Measurements from ENCODE around the gene NADK2.
A peak's percentile ranks its signal among the peaks of the same experiment; 100 is the strongest.
"Not testable (repeated sequence)": the region's sequence is repeated elsewhere in the genome, so short reads cannot be mapped to it uniquely, and the experiment has no call there.

The NADK2 gene, protein sequence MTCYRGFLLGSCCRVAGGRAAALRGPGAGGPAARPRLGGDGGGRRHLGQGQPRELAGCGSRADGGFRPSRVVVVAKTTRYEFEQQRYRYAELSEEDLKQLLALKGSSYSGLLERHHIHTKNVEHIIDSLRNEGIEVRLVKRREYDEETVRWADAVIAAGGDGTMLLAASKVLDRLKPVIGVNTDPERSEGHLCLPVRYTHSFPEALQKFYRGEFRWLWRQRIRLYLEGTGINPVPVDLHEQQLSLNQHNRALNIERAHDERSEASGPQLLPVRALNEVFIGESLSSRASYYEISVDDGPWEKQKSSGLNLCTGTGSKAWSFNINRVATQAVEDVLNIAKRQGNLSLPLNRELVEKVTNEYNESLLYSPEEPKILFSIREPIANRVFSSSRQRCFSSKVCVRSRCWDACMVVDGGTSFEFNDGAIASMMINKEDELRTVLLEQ
- 16.7 to 22.4 (median 20.7) reads per million in 4 donors for total RNA-seq

DNA sequence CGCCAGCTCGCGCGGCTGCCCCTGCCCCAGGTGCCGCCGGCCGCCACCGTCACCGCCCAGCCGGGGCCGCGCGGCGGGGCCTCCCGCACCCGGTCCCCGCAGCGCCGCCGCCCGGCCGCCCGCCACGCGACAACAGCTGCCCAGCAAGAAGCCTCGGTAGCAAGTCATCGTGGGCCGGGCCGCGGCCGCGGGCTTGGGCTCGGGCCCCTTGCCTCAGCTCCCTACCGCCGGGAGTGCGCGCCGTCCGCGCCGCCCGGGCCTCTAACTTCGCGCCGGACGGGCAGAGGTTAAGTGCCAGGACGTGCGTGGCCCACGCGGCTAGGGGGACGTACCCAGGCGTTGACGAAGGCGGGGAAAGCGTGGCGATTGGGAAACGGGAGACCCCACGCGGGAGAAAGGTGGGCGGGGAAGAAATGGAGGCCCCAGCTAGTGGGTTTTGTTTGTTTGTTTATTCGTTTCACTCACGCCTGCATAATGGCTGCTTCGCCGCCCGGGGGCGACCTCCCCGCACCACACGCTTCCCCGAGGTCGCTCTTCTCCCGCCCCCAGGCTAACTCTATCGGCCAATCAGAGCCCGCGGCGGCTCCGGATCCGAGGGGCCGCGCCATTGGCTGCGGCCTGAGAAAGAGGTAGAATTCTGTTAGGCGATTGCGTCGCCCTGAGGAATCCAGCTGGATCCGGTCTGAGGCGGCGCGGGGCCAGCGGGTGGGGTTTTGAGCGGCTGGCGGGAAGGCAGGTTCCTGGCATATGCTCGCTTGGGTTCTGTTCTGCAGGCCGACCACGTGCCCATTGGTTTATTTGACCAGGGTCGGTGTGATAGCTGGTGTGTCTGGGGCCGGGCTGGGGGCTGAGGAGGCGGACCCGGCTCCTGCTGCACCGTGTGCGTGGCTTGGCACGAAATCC lies at the start of gene NADK2:
Gene NADK2 (minus strand): TSS at position 295 of the 903 bp plus-strand sequence. CDS start 127 bp downstream, at position 168.
- DNase-seq, result peak; percentile 88 to 96 (median 91)

DNA sequence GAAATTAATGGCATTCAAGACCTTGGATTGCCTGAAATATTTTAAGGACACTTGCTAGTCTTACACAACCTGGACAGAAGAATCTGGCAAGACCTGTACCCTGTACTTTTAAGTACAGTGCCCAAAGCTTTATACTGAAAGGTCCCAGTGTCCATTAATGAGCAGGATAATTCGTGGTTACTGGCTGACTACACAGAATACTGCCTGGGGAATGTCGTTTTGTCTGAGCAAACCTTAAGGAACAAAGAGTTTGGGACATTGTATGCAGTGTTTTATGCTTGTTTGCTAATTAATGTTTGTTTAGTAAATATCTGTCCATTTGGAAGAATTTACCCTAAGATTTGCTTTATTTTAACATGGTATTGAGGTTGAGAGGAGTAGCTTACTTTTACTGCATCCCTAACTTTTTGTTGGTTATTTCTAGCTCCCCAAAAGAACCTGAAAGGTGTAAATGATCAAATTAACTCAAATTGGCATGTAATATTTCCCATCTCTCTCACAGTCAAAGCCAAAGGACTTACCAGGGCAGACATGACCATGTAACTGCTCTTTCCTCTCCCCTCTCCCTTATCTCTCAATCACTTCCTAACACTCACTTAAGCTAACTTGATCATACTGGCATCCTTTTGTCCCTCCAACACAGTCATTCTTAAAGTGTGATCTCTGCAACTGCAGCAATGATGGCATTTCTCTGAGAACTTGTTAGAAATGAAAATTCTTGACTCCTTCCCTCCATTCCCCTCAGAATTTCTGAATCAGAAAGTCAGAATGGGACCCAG lies 44.3 kb upstream of the NADK2 start:
- DNase-seq, result no peak

DNA sequence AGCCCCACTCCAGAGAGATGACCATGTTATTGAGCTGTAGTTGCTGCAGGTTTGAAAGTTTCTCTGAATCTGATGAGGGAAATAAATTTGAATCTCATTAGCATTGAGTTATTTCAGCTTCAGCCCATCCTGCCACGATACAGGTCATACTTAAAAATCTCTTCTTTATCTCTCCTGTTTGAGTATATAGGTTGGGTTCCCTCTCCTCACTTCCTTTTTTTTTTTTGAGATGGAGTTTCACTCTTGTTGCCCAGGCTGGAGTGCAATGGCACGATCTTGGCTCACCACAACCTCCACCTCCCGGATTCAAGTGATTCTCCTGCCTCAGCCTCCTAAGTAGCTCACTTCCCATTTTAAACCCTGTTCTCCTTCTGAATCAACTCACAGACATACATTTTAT lies 42.0 kb upstream of the NADK2 start:
- not testable (repeated sequence) for DNase-seq

- no peak for DNase-seq
These were observed 39.9 kb upstream of the NADK2 start for GRCh38 chr5:36281626-36282025.

DNA sequence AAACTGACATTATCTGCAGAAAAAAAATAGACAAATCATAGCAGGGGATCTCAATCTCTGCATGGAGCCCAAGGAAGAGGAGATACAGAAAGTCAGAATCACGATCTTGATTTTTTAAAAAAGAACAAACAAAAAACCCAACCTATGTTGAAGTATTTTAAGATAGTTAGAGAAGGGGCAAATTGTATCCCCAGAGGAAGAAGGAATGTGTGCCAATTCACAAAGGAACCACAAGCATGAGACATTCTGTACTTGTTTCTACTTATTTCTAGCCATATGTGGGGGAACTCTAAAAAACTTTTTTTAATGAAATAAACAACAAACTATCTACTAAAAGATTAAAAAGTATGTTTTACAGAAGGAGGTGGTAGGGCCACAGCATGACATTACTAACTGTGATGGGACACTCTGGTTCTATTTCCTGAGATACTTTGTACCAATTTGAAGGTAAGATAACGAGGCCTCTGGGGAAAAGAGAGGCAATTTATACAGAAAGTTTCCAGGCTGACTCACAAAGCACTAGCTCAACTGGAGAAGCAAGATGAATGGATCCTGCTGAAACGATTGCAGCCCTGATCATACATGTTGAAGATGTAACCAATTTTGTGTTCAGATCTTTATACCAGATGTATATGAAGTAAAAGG lies 37.5 kb upstream of the NADK2 start:
- no peak for DNase-seq

GRCh38 chr5:36277521-36278176 lies 35.9 kb upstream of the NADK2 start:
- DNase-seq, result no peak

GRCh38 chr5:36276864-36277263 lies 35.1 kb upstream of the NADK2 start:
- DNase-seq, result no peak

GRCh38 chr5:36273809-36274526 lies 32.2 kb upstream of the NADK2 start:
- no peak for DNase-seq

GRCh38 chr5:36272136-36272690 lies 30.5 kb upstream of the NADK2 start:
- no peak for DNase-seq

DNA sequence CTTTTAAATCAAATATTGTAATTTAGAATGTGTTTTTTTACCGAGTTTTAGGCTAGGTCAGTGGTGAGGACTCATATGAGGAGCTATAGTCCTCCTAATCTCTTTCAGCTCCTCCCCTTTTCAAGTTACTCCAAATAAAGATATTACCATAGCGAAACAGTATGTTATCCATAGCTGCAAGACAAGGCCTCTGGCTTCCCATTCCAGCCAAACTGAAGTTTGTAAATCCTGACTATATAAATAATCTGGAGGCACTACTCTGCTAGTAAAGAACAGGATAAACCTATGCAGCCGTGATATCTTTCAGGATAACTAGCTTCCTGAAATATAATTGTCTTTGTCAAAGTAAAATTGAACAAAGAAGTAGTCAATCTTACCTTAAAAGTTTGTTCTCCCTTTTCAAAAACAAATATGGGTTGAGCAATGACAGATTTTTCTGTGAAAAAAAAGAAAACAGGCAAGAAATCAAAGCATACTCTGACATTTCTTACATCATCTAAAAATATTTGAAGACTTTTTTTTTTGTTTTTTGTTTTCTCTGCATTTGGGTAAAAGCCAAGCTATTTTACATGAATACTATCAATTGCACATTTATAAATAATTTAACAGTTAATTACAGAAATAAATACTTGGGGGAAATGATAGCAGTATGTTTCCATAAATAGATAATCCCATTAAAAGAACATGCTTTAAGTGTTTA lies 29.3 kb upstream of the NADK2 start:
- DNase-seq, result no peak

DNA sequence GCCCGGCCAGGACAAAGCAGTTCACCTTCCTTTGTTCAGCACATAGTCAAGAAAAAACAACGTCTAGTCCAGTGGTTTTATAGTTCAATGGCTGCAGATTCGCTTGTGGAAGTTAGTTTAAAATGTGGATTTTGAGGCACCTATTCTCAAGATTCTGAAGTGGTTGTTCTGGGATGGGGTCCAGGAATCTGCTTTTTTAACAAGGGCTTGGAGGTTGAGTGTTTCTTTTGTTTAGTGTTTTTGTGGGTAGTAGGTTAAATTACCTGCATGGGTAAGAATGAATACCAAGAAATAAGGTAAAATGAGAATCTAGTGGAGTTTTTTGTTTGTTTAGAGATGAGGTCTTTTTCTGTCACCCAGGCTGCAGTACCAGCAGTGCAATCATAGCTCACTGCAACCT lies 28.4 kb upstream of the NADK2 start:
- no peak for DNase-seq

DNA sequence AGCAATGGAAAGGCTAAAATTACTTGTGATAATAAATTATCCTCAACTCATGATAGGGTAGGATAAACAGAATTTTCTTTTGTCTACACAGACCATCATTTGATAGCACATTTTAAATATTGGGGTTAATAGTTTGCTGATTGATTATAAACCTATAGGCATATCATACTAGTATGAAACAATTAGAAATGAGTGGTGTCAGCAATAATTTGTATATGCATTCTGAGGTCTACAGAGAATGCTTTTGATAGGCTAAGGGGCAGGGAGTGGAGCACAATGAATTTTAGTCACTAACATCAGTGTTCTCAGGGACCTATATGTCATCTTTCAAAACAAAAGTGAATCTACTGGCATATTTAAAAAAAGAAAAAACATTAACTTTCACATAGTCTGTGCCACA lies 27.8 kb upstream of the NADK2 start:
- DNase-seq, result no peak

DNA sequence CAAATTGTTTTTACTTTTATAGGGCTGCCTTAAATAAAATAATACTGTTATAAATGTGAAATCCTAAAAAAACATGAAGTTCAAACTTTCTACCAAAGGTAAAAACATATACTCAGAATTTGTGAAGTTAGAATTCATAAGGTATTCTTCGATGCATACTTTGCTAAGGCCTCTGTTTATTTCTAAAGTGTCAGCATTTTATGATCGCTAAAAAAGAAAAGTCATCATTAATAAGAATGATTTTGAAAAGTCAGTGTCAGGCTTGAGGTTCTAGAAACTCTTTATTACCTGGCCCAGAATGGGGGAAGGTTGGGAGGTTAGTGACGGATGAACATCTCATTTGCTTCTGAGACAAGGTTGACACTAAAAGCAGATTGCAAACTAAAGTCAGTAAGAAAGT lies 26.2 kb upstream of the NADK2 start:
- no peak for DNase-seq

DNA sequence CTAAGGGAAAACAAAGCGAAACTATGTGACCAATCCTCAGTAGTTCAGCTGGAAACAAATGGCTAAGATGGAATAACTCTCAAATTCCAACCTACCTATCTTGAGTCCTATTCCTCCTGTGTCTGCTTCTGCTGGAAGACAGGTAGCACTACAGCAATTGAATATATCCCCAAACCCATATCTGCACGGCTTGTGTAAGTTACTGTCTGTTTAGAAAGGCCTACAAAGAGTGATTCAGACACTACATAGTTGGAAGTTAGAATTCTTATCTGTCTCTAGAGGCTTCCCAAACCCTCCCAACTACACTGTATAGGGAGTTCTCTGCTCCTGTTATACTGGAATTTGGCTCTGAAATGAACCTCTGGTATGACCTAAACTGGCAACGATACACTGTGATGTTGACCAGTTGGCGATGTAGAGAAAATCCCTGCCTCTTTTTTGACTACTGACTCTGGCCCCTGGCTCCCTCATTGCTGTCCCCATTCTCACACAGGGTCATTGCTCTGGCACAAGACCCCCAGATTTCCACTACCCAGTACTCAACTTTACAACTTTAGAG lies 22.6 kb upstream of the NADK2 start:
- no peak for DNase-seq

DNA sequence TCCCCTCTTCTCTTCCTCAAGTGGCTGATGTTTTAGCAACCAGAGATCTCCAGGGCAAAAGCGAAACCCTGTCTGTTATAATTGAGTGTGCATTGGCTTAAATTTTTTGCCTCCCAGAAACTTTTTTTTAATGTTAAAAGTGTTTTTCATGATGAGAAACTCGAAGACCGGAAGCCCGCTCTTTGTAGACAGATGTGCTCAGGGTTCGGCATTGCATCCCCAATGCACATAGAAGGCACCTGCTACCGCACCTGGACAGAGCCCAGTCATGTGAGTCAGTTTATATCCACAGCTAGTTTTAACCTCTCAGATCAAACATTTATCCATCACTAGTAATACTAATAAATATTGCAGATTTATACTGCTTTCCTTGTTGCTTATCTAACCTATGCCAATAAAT lies 19.5 kb upstream of the NADK2 start:
- no peak for DNase-seq

DNA sequence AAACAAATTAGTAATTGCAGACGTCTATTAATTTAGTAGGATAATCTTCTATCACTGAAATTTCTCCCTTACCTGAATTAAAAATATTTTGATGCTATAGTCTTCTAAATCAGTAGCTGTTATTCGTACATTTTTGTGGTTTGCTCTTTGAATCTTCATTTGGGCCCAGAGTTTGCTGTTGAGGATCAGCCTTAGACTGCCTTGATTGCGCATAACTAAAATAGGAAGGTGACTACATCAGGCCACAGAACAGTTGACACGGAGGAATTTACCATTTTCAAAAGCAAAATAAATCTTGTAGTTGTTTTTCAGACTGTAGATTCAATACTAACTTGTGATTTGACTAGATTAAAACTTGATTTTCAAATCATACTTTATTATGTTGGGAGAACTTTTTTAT lies 11.8 kb upstream of the NADK2 start:
- no peak for DNase-seq

DNA sequence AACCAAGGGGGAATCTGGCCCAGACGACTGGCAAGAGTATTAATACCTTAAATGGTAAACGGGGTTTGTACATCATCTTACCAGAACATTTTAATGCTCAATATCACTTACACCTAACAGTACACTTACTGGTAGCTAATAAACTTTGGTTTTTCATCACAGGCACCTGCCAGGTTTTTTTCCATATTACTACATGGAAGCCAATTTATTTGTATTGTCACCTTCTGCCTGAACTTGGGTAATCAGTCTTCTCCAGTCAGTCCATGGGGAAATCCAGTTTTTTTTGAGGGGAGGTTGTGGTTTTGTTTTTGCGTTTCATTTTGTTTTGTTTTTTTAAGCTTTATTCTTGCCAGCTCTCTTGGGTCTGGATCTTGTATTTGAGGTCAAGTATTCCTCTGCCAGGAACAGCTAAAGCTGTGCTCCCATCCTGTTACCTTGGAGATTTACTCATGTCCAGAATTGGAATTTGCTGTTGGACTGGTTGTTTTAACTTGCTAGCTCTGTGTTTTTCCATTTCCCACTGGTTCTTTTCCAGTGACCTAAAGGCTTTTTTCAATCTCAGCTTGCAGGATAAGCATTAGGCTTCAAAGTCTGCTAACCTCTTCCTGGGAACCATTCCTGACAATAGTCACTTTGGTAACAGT lies 11.1 kb upstream of the NADK2 start:
- DNase-seq, result no peak

DNA sequence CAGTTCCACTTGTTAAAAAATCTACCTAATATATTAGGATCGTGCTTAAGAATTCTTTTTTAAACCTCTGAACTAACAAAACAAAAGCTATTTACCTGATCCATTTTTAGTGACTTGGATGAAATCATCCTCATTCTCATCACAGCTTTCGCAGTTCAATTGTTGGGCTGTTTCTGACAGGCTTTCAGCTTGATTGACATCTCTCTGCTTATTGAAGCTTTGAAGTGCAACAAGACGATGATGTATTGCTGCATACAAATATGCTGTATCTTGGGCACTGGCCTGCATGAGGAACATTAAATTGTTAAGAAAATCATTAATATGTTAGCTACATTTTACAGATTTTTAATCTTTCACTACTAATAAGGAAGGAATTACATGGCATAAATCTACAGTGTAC lies 9.5 kb upstream of the NADK2 start:
- DNase-seq, result no peak

- DNase-seq, result no peak
These were observed 8.7 kb upstream of the NADK2 start for GRCh38 chr5:36250427-36250826.

Data from T-helper 1 cell (primary cell).